H1 (cell line): Measurements from ENCODE around the gene ACSL3. TPM values are rescaled to one million over a fixed set of nuclear protein-coding genes. Genes with fewer than 3 reads are reported as not detected.

Experiments
- CTCF ChIA-PET: fragments of 300-600 bp; sonication (Branson Sonifier 250); formaldehyde crosslinking; loops from one replicate; lab custom pipeline; 2021; ENCODE audit not compliant: partially characterized antibody; lab: Charles Lee
- POLR2A ChIA-PET: fragments of 300-600 bp; sonication (Branson Sonifier 250); formaldehyde crosslinking; loops from one replicate; lab custom pipeline; 2021; ENCODE audit warnings: inconsistent platforms; ENCODE audit not compliant: partially characterized antibody; lab: Charles Lee
- DNase-seq, 2 experiments: peaks; one replicate each; pipeline versions ENCODE4 v3.0.0 to v3.0.0-alpha.2; 2010 to 2022; ENCODE audit warnings: low spot score in 2 of 2, low read depth in 1 of 2, mixed read lengths in 1 of 2
- FAIRE-seq: peaks from 2 replicates; lab custom pipeline; 2011; peaks lifted over from hg19 to GRCh38; lab: Jason Lieb, UNC
- H2AFZ ChIP-seq: 2 replicates; pipeline ENCODE4 v1.8.1; 2012; ENCODE audit warnings: low read length, inconsistent platforms
- H2AK5ac ChIP-seq: 2 replicates; pipeline ENCODE4 v1.6.1; 2013; ENCODE audit warnings: low read depth, low read length
- H2BK120ac ChIP-seq: replicated peaks from 2 replicates; pipeline ENCODE3; 2013; ENCODE audit warnings: low read depth, low read length, inconsistent platforms
- H2BK12ac ChIP-seq: 2 replicates; pipeline ENCODE4 v1.6.1; 2013; ENCODE audit warnings: low read depth, low read length
- H2BK15ac ChIP-seq: 2 replicates; pipeline ENCODE4 v1.6.1; 2013; ENCODE audit warnings: low read length
- H2BK20ac ChIP-seq: 2 replicates; pipeline ENCODE4 v1.6.1; 2013; ENCODE audit warnings: low read length
- H2BK5ac ChIP-seq: 2 replicates; pipeline ENCODE4 v1.6.1; 2013; ENCODE audit warnings: low read depth, low read length
- H3K14ac ChIP-seq: 2 replicates; pipeline ENCODE4 v1.6.1; 2013; ENCODE audit warnings: inconsistent platforms; ENCODE audit not compliant: insufficient read length
- H3K18ac ChIP-seq: 2 replicates; pipeline ENCODE4 v1.6.1; 2013; ENCODE audit warnings: low read length; ENCODE audit errors: extremely low read depth
- H3K23ac ChIP-seq: 2 replicates; pipeline ENCODE4 v1.6.1; 2013; ENCODE audit warnings: inconsistent platforms; ENCODE audit not compliant: insufficient read length
- H3K23me2 ChIP-seq: 2 replicates; pipeline ENCODE4 v1.6.1; 2013; ENCODE audit warnings: low read depth, low read length
- H3K27ac ChIP-seq: 2 replicates; pipeline ENCODE4 v1.6.1; 2011; ENCODE audit warnings: low read depth, low read length, inconsistent platforms
- H3K27me3 ChIP-seq, 4 experiments: replicated peaks in 1 of 4; 1 replicate in 1 of 4; 2 replicates in 3 of 4; pipeline versions ENCODE4 v1.6.1 to v1.8.1; 2011 to 2013; ENCODE audit warnings: low read length in 3 of 4, mild to moderate bottlenecking in 3 of 4, inconsistent platforms in 2 of 4, mixed read lengths in 2 of 4, moderate library complexity in 1 of 4; ENCODE audit not compliant: control insufficient read depth in 3 of 4, insufficient read depth in 3 of 4; ENCODE audit errors: extremely low read depth in 1 of 4
- H3K36me3 ChIP-seq, 4 experiments: 2 replicates each; pipeline versions ENCODE4 v1.6.1 to v1.8.1; 2011 to 2013; ENCODE audit warnings: mild to moderate bottlenecking in 4 of 4, low read length in 3 of 4, moderate library complexity in 2 of 4, control low read depth in 1 of 4, inconsistent platforms in 1 of 4; ENCODE audit not compliant: insufficient read depth in 4 of 4, control insufficient read depth in 2 of 4
- H3K4ac ChIP-seq: replicated peaks from 2 replicates; pipeline ENCODE3; 2013; ENCODE audit warnings: low read length, low read depth, mixed read lengths, inconsistent platforms; ENCODE audit not compliant: insufficient read length
- H3K4me1 ChIP-seq, 4 experiments: replicated peaks in 1 of 4; 1 replicate in 1 of 4; 2 replicates in 3 of 4; pipeline versions ENCODE4 v1.6.1 to v1.8.1; 2011 to 2013; ENCODE audit warnings: low read length in 3 of 4, inconsistent platforms in 2 of 4, mixed read lengths in 1 of 4; ENCODE audit not compliant: insufficient read depth in 4 of 4, control insufficient read depth in 3 of 4
- H3K4me2 ChIP-seq, 2 experiments: 2 replicates each; pipeline versions ENCODE4 v1.6.1 to v1.8.1; 2011 to 2013; ENCODE audit warnings: low read depth in 2 of 2, low read length in 2 of 2, control low read depth in 1 of 2, inconsistent platforms in 1 of 2, mild to moderate bottlenecking in 1 of 2; ENCODE audit not compliant: insufficient read depth in 1 of 2
- H3K4me3 ChIP-seq, 4 experiments: fragments of 200-600, 300-600 bp in 1 of 4; sonication (generic), shearing (Covaris generic), sonication (Bioruptor Twin) in 1 of 4; 2 replicates each; pipeline versions ENCODE4 v1.5.1 to v1.8.1; 2011 to 2016; ENCODE audit warnings: low read length in 4 of 4, low read depth in 3 of 4, control low read depth in 2 of 4, inconsistent platforms in 2 of 4, mild to moderate bottlenecking in 2 of 4, mixed read lengths in 1 of 4, moderate library complexity in 1 of 4; ENCODE audit not compliant: insufficient read depth in 2 of 4; ENCODE audit errors: extremely low read depth in 1 of 4
- H3K56ac ChIP-seq: replicated peaks from 2 replicates; pipeline ENCODE3; 2013; ENCODE audit warnings: low read depth, mild to moderate bottlenecking, mixed read lengths, low read length, inconsistent platforms; ENCODE audit not compliant: insufficient read length
- H3K79me1 ChIP-seq: 2 replicates; pipeline ENCODE4 v1.6.1; 2013; ENCODE audit warnings: low read depth, low read length, control low read depth
- H3K79me2 ChIP-seq, 2 experiments: 2 replicates each; pipeline versions ENCODE4 v1.6.1 to v1.8.1; 2012 to 2013; ENCODE audit warnings: low read length in 2 of 2, mild to moderate bottlenecking in 2 of 2, inconsistent platforms in 1 of 2; ENCODE audit not compliant: insufficient read depth in 2 of 2, control insufficient read depth in 1 of 2
- H3K9ac ChIP-seq, 4 experiments: replicated peaks in 1 of 4; 1 replicate in 1 of 4; 2 replicates in 3 of 4; pipeline versions ENCODE4 v1.6.1 to v1.8.1; 2011 to 2013; ENCODE audit warnings: low read depth in 3 of 4, low read length in 3 of 4, control low read depth in 2 of 4, mild to moderate bottlenecking in 2 of 4, moderate library complexity in 2 of 4, inconsistent platforms in 1 of 4; ENCODE audit errors: extremely low read depth in 1 of 4
- H3K9me3 ChIP-seq, 2 experiments: 2 replicates each; pipeline versions ENCODE4 v1.6.1 to v1.8.1; 2012 to 2013; ENCODE audit warnings: mild to moderate bottlenecking in 2 of 2, moderate library complexity in 2 of 2, control low read depth in 1 of 2, inconsistent platforms in 1 of 2, low read depth in 1 of 2, low read length in 1 of 2, mixed read lengths in 1 of 2; ENCODE audit not compliant: insufficient read depth in 2 of 2
- H4K20me1 ChIP-seq, 2 experiments: replicated peaks in 1 of 2; 2 replicates each; pipeline versions ENCODE3 to v1.8.1; 2011 to 2013; ENCODE audit warnings: inconsistent platforms in 2 of 2, low read length in 2 of 2, mild to moderate bottlenecking in 1 of 2; ENCODE audit not compliant: insufficient read depth in 2 of 2, control insufficient read depth in 1 of 2
- H4K5ac ChIP-seq: 2 replicates; pipeline ENCODE4 v1.6.1; 2013; ENCODE audit warnings: low read length, low read depth, mixed read lengths, inconsistent platforms; ENCODE audit not compliant: insufficient read length
- H4K8ac ChIP-seq: 2 replicates; pipeline ENCODE4 v1.8.0; 2013; ENCODE audit warnings: mild to moderate bottlenecking, moderate library complexity, low read length, inconsistent platforms; ENCODE audit not compliant: insufficient read depth; ENCODE audit errors: extremely low read depth
- H4K91ac ChIP-seq: replicated peaks from 2 replicates; pipeline ENCODE3; 2013; ENCODE audit warnings: low read length, mixed read lengths, inconsistent platforms; ENCODE audit not compliant: insufficient read length
- BRCA1 ChIP-seq: IDR thresholded peaks from 2 replicates; pipeline ENCODE4 v1.6.1; 2012; ENCODE audit warnings: low read depth, low read length, improper control_type of control experiment
- CREB1 ChIP-seq: IDR thresholded peaks from 2 replicates; pipeline ENCODE4 v1.6.1; 2012; ENCODE audit warnings: inconsistent platforms
- EP300 ChIP-seq, 2 experiments: IDR thresholded peaks; 1 replicate in 1 of 2; 2 replicates in 1 of 2; pipeline ENCODE4 v1.6.1; 2011 to 2012; ENCODE audit warnings: low read depth in 2 of 2, low read length in 2 of 2, mild to moderate bottlenecking in 2 of 2, borderline replicate concordance in 1 of 2, inconsistent platforms in 1 of 2, moderate library complexity in 1 of 2
- MAFK ChIP-seq: IDR thresholded peaks from 2 replicates; pipeline ENCODE4 v1.6.1; 2012; ENCODE audit warnings: low read depth, mild to moderate bottlenecking, improper control_type of control experiment, low read length
- PHF8 ChIP-seq: fragments of 200-600 bp; sonication (generic); conservative IDR thresholded peaks from 2 replicates; pipeline ENCODE4 v1.7.1; 2012; ENCODE audit warnings: low read depth, mild to moderate bottlenecking, inconsistent platforms, low read length, moderate library complexity
- RNF2 ChIP-seq: fragments of 200-900, 300-1000 bp; sonication (generic); IDR thresholded peaks from 2 replicates; pipeline ENCODE4 v1.7.1; 2016; ENCODE audit warnings: borderline replicate concordance, low read depth, mild to moderate bottlenecking, antibody characterized with exemption, low read length; ENCODE audit not compliant: poor library complexity, severe bottlenecking; ENCODE audit errors: missing control alignments
- SP1 ChIP-seq: IDR thresholded peaks from 2 replicates; pipeline ENCODE4 v1.6.1; 2011; ENCODE audit warnings: low read depth, low read length
- SP4 ChIP-seq: IDR thresholded peaks from 2 replicates; pipeline ENCODE4 v1.6.1; 2012; ENCODE audit warnings: low read length, inconsistent platforms
- whole genome bisulfite sequencing, 2 experiments: shearing (Covaris generic) in 1 of 2; methylation state at CpG; one replicate each; pipeline versions ENCODE4 v1.1.6 to v1.1.7; 2013 to 2015; ENCODE audit warnings: low lambda C conversion rate in 2 of 2, mixed read lengths in 2 of 2, inconsistent platforms in 1 of 2, low coverage in 1 of 2, missing lambda C conversion rate in 1 of 2; ENCODE audit not compliant: insufficient replicate concordance in 2 of 2, insufficient coverage in 1 of 2, insufficient read length in 1 of 2; ENCODE audit errors: extremely low coverage in 1 of 2, missing lambda C conversion rate in 1 of 2; 5-methylcytosine and 5-hydroxymethylcytosine counted together
- polyA plus RNA-seq, 7 experiments: library from polyadenylated mRNA; depleted of rRNA in 3 of 7; stranded (reverse) in 5 of 7; unstranded in 2 of 7; fragments of >200 nt in 5 of 7; fragments of 200-250 nt in 2 of 7; gene quantifications; 1 replicate in 5 of 7; 2 replicates in 1 of 7; 4 replicates in 1 of 7; pipeline versions ENCODE4 v1.2.1 to v1.2.3, GENCODE V29; 2011 to 2013; ENCODE audit warnings: missing spikeins in 2 of 7, mixed read lengths in 2 of 7
- total RNA-seq: library from RNA; stranded (reverse); fragmentation: NEBNext Ultra II Directional; extraction: Animal tissue kit (Norgen Biotek cat#: 25700); gene quantifications from 2 replicates; pipeline ENCODE4 v1.2.1, GENCODE V29; 2021
- TF ChIP-seq, protein P1 (sequence below): IDR thresholded peaks from 2 replicates; pipeline ENCODE4 v1.6.1; 2012; ENCODE audit warnings: inconsistent platforms
- TF ChIP-seq, protein P2 (sequence below): IDR thresholded peaks from 2 replicates; pipeline ENCODE4 v1.6.1; 2012; ENCODE audit warnings: low read length, inconsistent platforms
- TF ChIP-seq, protein P3 (sequence below): IDR thresholded peaks from 2 replicates; pipeline ENCODE4 v1.6.1; 2011; ENCODE audit warnings: low read length, improper control_type of control experiment

ACSL3 gene
- total and polyA plus RNA-seq, 2 of the 8 experiments (the other 6 are each of a cell fraction or from before 2014, with no cell fraction given): 37.5 to 98.1 TPM

DNA sequence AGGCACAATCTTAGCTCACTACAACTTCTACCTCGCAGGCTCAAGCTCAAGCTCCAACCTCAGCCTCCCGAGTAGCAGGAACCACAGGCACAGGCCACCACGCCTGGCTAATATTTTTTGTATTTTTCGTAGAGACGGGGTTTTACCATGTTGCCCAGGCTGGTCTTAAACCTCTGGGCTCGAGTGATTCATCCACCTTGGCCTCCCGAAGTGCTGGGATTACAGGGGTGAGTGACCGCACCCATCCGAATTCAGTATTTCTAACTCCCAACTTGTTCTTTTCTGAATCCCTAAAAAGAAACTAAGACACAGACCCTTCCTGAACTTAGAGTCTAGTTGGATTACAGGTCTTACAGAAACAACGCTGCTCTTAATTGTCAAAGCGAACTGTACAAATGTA is 32.3 kb upstream of the ACSL3 start:
- Histone ChIP-seq H2AK5ac (no peak overlapping the region), H3K79me1 (no peaks in the 10 kb centered on the region), H3K23me2 (no peaks in the 10 kb centered on the region), H3K9ac (no peak overlapping the region), H3K27ac (no peak overlapping the region), H3K9me3 (no peaks in the 10 kb centered on the region), H2BK120ac (no peak overlapping the region), H3K56ac (no peak overlapping the region), H4K20me1 (no peaks in the 10 kb centered on the region), H2AFZ (no peak overlapping the region), H3K79me2 (no peaks in the 10 kb centered on the region), H3K4me2 (no peak overlapping the region), H4K5ac (no peak overlapping the region), H2BK20ac (no peak overlapping the region), H4K8ac (no peak overlapping the region), H4K91ac (no peak overlapping the region), H3K4me3 (no peak overlapping the region), H3K4ac (no peak overlapping the region), H3K18ac (no peak overlapping the region), H2BK12ac (no peak overlapping the region), H3K4me1 (no peaks in the 10 kb centered on the region), H2BK15ac (no peak overlapping the region), H3K27me3 (no peaks in the 10 kb centered on the region), H2BK5ac (no peak overlapping the region), H3K36me3 (no peaks in the 10 kb centered on the region), H3K14ac (no peak overlapping the region), H3K23ac (no peak overlapping the region)
- 88% methylated on average over 11 of the region's 11 CpGs; no CpG with 5 or more reads in 1 of the 2 experiments for WGBS, 2 experiments
- DNase-seq: no peak
- FAIRE-seq: no peak
- POLR2A ChIA-PET: no interaction called here
- CTCF ChIA-PET: interaction anchor here (0.6 kb wide), 1 partner anchor 893 kb away, joined by 3 read pairs; no protein-coding TSS in a partner anchor
- no peak for TF ChIP-seq CREB1
- no peak for TF ChIP-seq BRCA1
- no peak for TF ChIP-seq PHF8
- no peak for TF ChIP-seq SP4
- TF ChIP-seq, protein P1, sequence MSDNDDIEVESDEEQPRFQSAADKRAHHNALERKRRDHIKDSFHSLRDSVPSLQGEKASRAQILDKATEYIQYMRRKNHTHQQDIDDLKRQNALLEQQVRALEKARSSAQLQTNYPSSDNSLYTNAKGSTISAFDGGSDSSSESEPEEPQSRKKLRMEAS: no peak
- no peak for TF ChIP-seq RNF2
- TF ChIP-seq, protein P2, sequence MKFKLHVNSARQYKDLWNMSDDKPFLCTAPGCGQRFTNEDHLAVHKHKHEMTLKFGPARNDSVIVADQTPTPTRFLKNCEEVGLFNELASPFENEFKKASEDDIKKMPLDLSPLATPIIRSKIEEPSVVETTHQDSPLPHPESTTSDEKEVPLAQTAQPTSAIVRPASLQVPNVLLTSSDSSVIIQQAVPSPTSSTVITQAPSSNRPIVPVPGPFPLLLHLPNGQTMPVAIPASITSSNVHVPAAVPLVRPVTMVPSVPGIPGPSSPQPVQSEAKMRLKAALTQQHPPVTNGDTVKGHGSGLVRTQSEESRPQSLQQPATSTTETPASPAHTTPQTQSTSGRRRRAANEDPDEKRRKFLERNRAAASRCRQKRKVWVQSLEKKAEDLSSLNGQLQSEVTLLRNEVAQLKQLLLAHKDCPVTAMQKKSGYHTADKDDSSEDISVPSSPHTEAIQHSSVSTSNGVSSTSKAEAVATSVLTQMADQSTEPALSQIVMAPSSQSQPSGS: no peak
- TF ChIP-seq MAFK: no peak
- TF ChIP-seq SP1: no peak
- TF ChIP-seq, protein P3, sequence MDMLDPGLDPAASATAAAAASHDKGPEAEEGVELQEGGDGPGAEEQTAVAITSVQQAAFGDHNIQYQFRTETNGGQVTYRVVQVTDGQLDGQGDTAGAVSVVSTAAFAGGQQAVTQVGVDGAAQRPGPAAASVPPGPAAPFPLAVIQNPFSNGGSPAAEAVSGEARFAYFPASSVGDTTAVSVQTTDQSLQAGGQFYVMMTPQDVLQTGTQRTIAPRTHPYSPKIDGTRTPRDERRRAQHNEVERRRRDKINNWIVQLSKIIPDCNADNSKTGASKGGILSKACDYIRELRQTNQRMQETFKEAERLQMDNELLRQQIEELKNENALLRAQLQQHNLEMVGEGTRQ: no peak
- no peak for TF ChIP-seq EP300 (IDR thresholded peaks at IDR 0.05; ENCODE audit: borderline replicate concordance in 1 of 2, low read depth in 2 of 2, low read length in 2 of 2)
